Gastroesophageal sphincter (tissue), 3 donors: ENCODE measurements around the gene PIK3R4.

Experiments used
- CTCF ChIP-seq, 4 experiments: fragments of 200-600 bp in 2 of 4; fragments of 450-650 bp in 2 of 4; sonication (generic) in 1 of 4; IDR thresholded peaks; one replicate each; pipeline ENCODE4 v1.5.1; 2017 to 2019; ENCODE audit warnings: antibody characterized with exemption in 4 of 4, mild to moderate bottlenecking in 2 of 4, moderate library complexity in 2 of 4
- POLR2A ChIP-seq, 2 donors: fragments of 450-650 bp; IDR thresholded peaks; one replicate each; pipeline ENCODE4 v1.6.1; 2017; ENCODE audit warnings: antibody characterized with exemption in 2 of 2, mild to moderate bottlenecking in 2 of 2, moderate library complexity in 1 of 2
- POLR2AphosphoS5 ChIP-seq: sonication (generic); formaldehyde crosslinking; IDR thresholded peaks from one replicate; pipeline ENCODE4 v1.6.1; 2017; ENCODE audit warnings: antibody characterized with exemption

GRCh38 chr3:130679218-130679617, 67.4 kb downstream of the PIK3R4 start:
- TF ChIP-seq CTCF (IDR thresholded peaks at IDR 0.05) (no peak), POLR2A (IDR thresholded peaks at IDR 0.05) (no peak), POLR2AphosphoS5 (no peak)
